GM12891 (cell line): ENCODE results near the gene EVI5L.

Source experiments
- POLR2A ChIP-seq: IDR thresholded peaks from 2 replicates; pipeline ENCODE4 v1.6.1; 2011; ENCODE audit warnings: low read depth, low read length, control low read depth
- POLR2AphosphoS5 ChIP-seq: IDR thresholded peaks from 2 replicates; pipeline ENCODE4 v1.6.1; 2011; ENCODE audit warnings: low read depth, low read length, control low read depth
- TAF1 ChIP-seq: IDR thresholded peaks from 2 replicates; pipeline ENCODE4 v1.6.1; 2011; ENCODE audit warnings: low read depth, low read length, control low read depth

GRCh38 chr19:7879836-7880235, 49.8 kb downstream of the EVI5L start:
- TF ChIP-seq POLR2AphosphoS5 (no peak), POLR2A (no peak), TAF1 (no peak)
